Mesendoderm (in vitro differentiated cells): ENCODE results near the gene VAPA.

ENCODE experiments used
- DNase-seq: peaks from one replicate; pipeline ENCODE4 v3.0.0; 2013
- H2AK5ac ChIP-seq: 2 replicates; pipeline ENCODE4 v1.6.1; 2013; ENCODE audit warnings: low read length, inconsistent platforms
- H2BK120ac ChIP-seq: 2 replicates; pipeline ENCODE4 v1.6.1; 2013; ENCODE audit warnings: low read depth, mild to moderate bottlenecking, low read length, moderate library complexity, mixed read lengths
- H2BK15ac ChIP-seq: replicated peaks from 2 replicates; pipeline ENCODE4 v1.6.1; 2013; ENCODE audit warnings: low read depth, mild to moderate bottlenecking, moderate library complexity
- H2BK5ac ChIP-seq: 2 replicates; pipeline ENCODE4 v1.6.1; 2013; ENCODE audit warnings: low read length, inconsistent platforms
- H3K18ac ChIP-seq: 2 replicates; pipeline ENCODE4 v1.6.1; 2013; ENCODE audit warnings: mild to moderate bottlenecking, low read length, mixed read lengths
- H3K23ac ChIP-seq: one replicate; pipeline ENCODE4 v1.6.1; 2013; ENCODE audit warnings: low read length
- H3K27ac ChIP-seq: 2 replicates; pipeline ENCODE4 v1.5.1; 2013; ENCODE audit warnings: low read depth, mild to moderate bottlenecking, inconsistent platforms, low read length, moderate library complexity
- H3K27me3 ChIP-seq: 2 replicates; pipeline ENCODE4 v1.6.1; 2013; ENCODE audit warnings: low read length, control low read depth, mild to moderate bottlenecking, inconsistent platforms; ENCODE audit not compliant: insufficient read depth, poor library complexity
- H3K36me3 ChIP-seq: 2 replicates; pipeline ENCODE4 v1.6.1; 2013; ENCODE audit warnings: low read length, inconsistent platforms; ENCODE audit not compliant: control insufficient read depth, insufficient read depth
- H3K4ac ChIP-seq: one replicate; pipeline ENCODE4 v1.6.1; 2013; ENCODE audit warnings: low read depth, mild to moderate bottlenecking, low read length, moderate library complexity
- H3K4me1 ChIP-seq: 2 replicates; pipeline ENCODE4 v1.6.1; 2013; ENCODE audit warnings: low read depth, low read length, inconsistent platforms; ENCODE audit not compliant: control insufficient read depth
- H3K4me2 ChIP-seq: 2 replicates; pipeline ENCODE4 v1.6.1; 2013; ENCODE audit warnings: low read length
- H3K4me3 ChIP-seq: 2 replicates; pipeline ENCODE4 v1.5.1; 2013; ENCODE audit warnings: mild to moderate bottlenecking, low read length
- H3K56ac ChIP-seq: one replicate; pipeline ENCODE4 v1.6.1; 2013; ENCODE audit warnings: low read length
- H3K79me1 ChIP-seq: 2 replicates; pipeline ENCODE4 v1.6.1; 2013; ENCODE audit warnings: low read length, inconsistent platforms
- H3K79me2 ChIP-seq: 2 replicates; pipeline ENCODE4 v1.6.1; 2013; ENCODE audit warnings: mild to moderate bottlenecking, low read length; ENCODE audit not compliant: control insufficient read depth, insufficient read depth
- H3K9ac ChIP-seq: 2 replicates; pipeline ENCODE4 v1.6.1; 2013; ENCODE audit warnings: low read length, inconsistent platforms
- H4K5ac ChIP-seq: one replicate; pipeline ENCODE4 v1.6.1; 2013; ENCODE audit warnings: low read length
- H4K8ac ChIP-seq: one replicate; pipeline ENCODE4 v1.6.1; 2013; ENCODE audit warnings: low read depth, mild to moderate bottlenecking, control low read depth, low read length, moderate library complexity
- WGBS: extraction: QIAGEN DNeasy Blood & Tissue Kit; methylation state at CpG from one replicate; pipeline ENCODE4 v1.1.7; 2013; ENCODE audit warnings: low lambda C conversion rate, missing lambda C conversion rate; ENCODE audit not compliant: insufficient coverage; ENCODE audit errors: extremely low coverage; 5-methylcytosine and 5-hydroxymethylcytosine counted together

Gene VAPA

GRCh38 chr18:9994701-9995235 lies 81.0 kb downstream of the VAPA start:
- Histone ChIP-seq H4K8ac (no peak overlapping the region), H3K56ac (no peak overlapping the region), H3K79me2 (no peaks in the 10 kb centered on the region), H2BK5ac (no peak overlapping the region), H2BK15ac (no peak overlapping the region), H3K23ac (no peak overlapping the region), H3K18ac (no peak overlapping the region), H3K79me1 (no peaks in the 10 kb centered on the region), H3K9ac (no peak overlapping the region), H3K4me1 (no peaks in the 10 kb centered on the region), H3K36me3 (no peaks in the 10 kb centered on the region), H3K4me3 (no peak overlapping the region), H2BK120ac (no peak overlapping the region), H3K27me3 (no peaks in the 10 kb centered on the region), H2AK5ac (no peak overlapping the region), H3K4ac (no peak overlapping the region), H3K4me2 (no peak overlapping the region), H3K27ac (no peak overlapping the region), H4K5ac (no peak overlapping the region)
- WGBS = no CpG with 5 or more reads among the region's 6 CpGs
- no peak for DNase-seq

GRCh38 chr18:9995631-9996030 lies 81.8 kb downstream of the VAPA start:
- no peak overlapping the region for H3K9ac ChIP-seq
- no peaks in the 10 kb centered on the region for H3K79me2 ChIP-seq
- no peak overlapping the region for H3K27ac ChIP-seq
- no peak for DNase-seq
- H4K5ac ChIP-seq = no peak overlapping the region
- H3K4me2 ChIP-seq = no peak overlapping the region
- H3K23ac ChIP-seq = no peak overlapping the region
- no CpG with 5 or more reads among the region's 2 CpGs for WGBS
- H3K18ac ChIP-seq = no peak overlapping the region
- no peak overlapping the region for H4K8ac ChIP-seq
- no peaks in the 10 kb centered on the region for H3K36me3 ChIP-seq
- H2BK5ac ChIP-seq = no peak overlapping the region
- no peak overlapping the region for H2AK5ac ChIP-seq
- no peak overlapping the region for H2BK120ac ChIP-seq
- H3K56ac ChIP-seq = no peak overlapping the region
- H3K4me3 ChIP-seq = no peak overlapping the region
- H3K27me3 ChIP-seq = no peaks in the 10 kb centered on the region
- H2BK15ac ChIP-seq = no peak overlapping the region
- H3K4me1 ChIP-seq = no peaks in the 10 kb centered on the region
- H3K79me1 ChIP-seq = no peaks in the 10 kb centered on the region
- H3K4ac ChIP-seq = no peak overlapping the region

- H3K79me2 ChIP-seq = no peaks in the 10 kb centered on the region
- H3K9ac ChIP-seq = no peak overlapping the region
- H3K23ac ChIP-seq = no peak overlapping the region
- H3K79me1 ChIP-seq = no peaks in the 10 kb centered on the region
- H3K27me3 ChIP-seq = no peaks in the 10 kb centered on the region
- H3K4me2 ChIP-seq = no peak overlapping the region
- H4K5ac ChIP-seq = no peak overlapping the region
- no peak overlapping the region for H2BK120ac ChIP-seq
- H3K56ac ChIP-seq = no peak overlapping the region
- H2AK5ac ChIP-seq = no peak overlapping the region
- H2BK15ac ChIP-seq = no peak overlapping the region
- no peak overlapping the region for H3K4ac ChIP-seq
- H3K27ac ChIP-seq = no peak overlapping the region
- H3K36me3 ChIP-seq = no peaks in the 10 kb centered on the region
- no peak overlapping the region for H3K18ac ChIP-seq
- no peak overlapping the region for H2BK5ac ChIP-seq
- H4K8ac ChIP-seq = no peak overlapping the region
- no CpG with 5 or more reads among the region's 3 CpGs for whole genome bisulfite sequencing
- H3K4me3 ChIP-seq = no peak overlapping the region
- DNase-seq = no peak
- no peaks in the 10 kb centered on the region for H3K4me1 ChIP-seq
Measured at GRCh38 chr18:9996094-9996493, 82.3 kb downstream of the VAPA start.

GRCh38 chr18:9997711-9998110 lies 83.9 kb downstream of the VAPA start:
- no peak overlapping the region for H3K27ac ChIP-seq
- no peak overlapping the region for H4K8ac ChIP-seq
- H3K4me1 ChIP-seq = no peaks in the 10 kb centered on the region
- no peak overlapping the region for H4K5ac ChIP-seq
- H2BK5ac ChIP-seq = no peak overlapping the region
- H3K18ac ChIP-seq = no peak overlapping the region
- H3K9ac ChIP-seq = no peak overlapping the region
- H3K4me2 ChIP-seq = no peak overlapping the region
- no peak overlapping the region for H3K23ac ChIP-seq
- H3K56ac ChIP-seq = no peak overlapping the region
- H3K4me3 ChIP-seq = no peak overlapping the region
- no peak overlapping the region for H2BK120ac ChIP-seq
- H2AK5ac ChIP-seq = no peak overlapping the region
- DNase-seq = no peak
- H3K27me3 ChIP-seq = no peaks in the 10 kb centered on the region
- H3K79me2 ChIP-seq = no peaks in the 10 kb centered on the region
- no peaks in the 10 kb centered on the region for H3K79me1 ChIP-seq
- no peak overlapping the region for H2BK15ac ChIP-seq
- WGBS = no CpG with 5 or more reads among the region's 1 CpG
- H3K36me3 ChIP-seq = no peaks in the 10 kb centered on the region
- no peak overlapping the region for H3K4ac ChIP-seq

GRCh38 chr18:9998330-9998729 lies 84.5 kb downstream of the VAPA start:
- no peak for DNase-seq
- Histone ChIP-seq H3K27ac (no peak overlapping the region), H3K56ac (no peak overlapping the region), H4K8ac (no peak overlapping the region), H3K4me1 (no peaks in the 10 kb centered on the region), H3K27me3 (no peaks in the 10 kb centered on the region), H3K18ac (no peak overlapping the region), H2AK5ac (no peak overlapping the region), H2BK5ac (no peak overlapping the region), H2BK120ac (no peak overlapping the region), H3K4ac (no peak overlapping the region), H3K4me3 (no peak overlapping the region), H3K9ac (no peak overlapping the region), H3K36me3 (no peaks in the 10 kb centered on the region), H2BK15ac (no peak overlapping the region), H3K79me2 (no peaks in the 10 kb centered on the region), H3K4me2 (no peak overlapping the region), H3K23ac (no peak overlapping the region), H4K5ac (no peak overlapping the region), H3K79me1 (no peaks in the 10 kb centered on the region)
- WGBS = no CpG with 5 or more reads among the region's 2 CpGs

- Histone ChIP-seq H3K23ac (no peak overlapping the region), H3K18ac (no peak overlapping the region), H2BK15ac (no peak overlapping the region), H4K8ac (no peak overlapping the region), H3K56ac (no peak overlapping the region), H3K79me2 (no peaks in the 10 kb centered on the region), H2AK5ac (no peak overlapping the region), H3K4me1 (no peaks in the 10 kb centered on the region), H2BK120ac (no peak overlapping the region), H3K36me3 (no peaks in the 10 kb centered on the region), H3K4me3 (no peak overlapping the region), H3K4me2 (no peak overlapping the region), H4K5ac (no peak overlapping the region), H3K27ac (no peak overlapping the region), H3K27me3 (no peaks in the 10 kb centered on the region), H2BK5ac (no peak overlapping the region), H3K4ac (no peak overlapping the region), H3K9ac (no peak overlapping the region), H3K79me1 (no peaks in the 10 kb centered on the region)
- no CpG with 5 or more reads among the region's 3 CpGs for WGBS
- DNase-seq = no peak
Measured at GRCh38 chr18:10002280-10002679, 88.5 kb downstream of the VAPA start.
